ENCODE measurements around the gene NTNG1.

DNA sequence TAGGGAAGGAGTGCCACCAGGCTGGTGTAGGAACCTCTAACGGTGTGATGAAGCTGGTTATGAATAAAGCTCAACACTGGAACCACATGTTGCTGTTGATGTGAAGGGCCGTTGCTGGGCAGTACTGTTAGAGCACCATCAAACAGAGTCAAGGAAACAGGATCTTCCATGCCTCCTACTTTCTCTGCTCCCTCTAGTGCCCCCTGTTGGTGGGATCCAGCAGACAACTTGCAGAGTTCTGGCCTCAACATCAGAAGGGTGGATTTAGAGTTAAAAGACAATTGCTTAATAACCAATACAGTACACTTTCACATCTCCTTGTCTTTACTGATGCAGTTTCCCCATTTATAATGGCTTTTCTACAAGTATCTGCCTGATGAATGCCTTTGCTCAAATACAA lies 336.4 kb downstream of the NTNG1 start:
- TF ChIP-seq, protein P1, sequence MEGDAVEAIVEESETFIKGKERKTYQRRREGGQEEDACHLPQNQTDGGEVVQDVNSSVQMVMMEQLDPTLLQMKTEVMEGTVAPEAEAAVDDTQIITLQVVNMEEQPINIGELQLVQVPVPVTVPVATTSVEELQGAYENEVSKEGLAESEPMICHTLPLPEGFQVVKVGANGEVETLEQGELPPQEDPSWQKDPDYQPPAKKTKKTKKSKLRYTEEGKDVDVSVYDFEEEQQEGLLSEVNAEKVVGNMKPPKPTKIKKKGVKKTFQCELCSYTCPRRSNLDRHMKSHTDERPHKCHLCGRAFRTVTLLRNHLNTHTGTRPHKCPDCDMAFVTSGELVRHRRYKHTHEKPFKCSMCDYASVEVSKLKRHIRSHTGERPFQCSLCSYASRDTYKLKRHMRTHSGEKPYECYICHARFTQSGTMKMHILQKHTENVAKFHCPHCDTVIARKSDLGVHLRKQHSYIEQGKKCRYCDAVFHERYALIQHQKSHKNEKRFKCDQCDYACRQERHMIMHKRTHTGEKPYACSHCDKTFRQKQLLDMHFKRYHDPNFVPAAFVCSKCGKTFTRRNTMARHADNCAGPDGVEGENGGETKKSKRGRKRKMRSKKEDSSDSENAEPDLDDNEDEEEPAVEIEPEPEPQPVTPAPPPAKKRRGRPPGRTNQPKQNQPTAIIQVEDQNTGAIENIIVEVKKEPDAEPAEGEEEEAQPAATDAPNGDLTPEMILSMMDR (IDR thresholded peaks at IDR 0.05) = peak; percentile 46
- TF ChIP-seq EZH2 (IDR thresholded peaks at IDR 0.05) = no peak

Data from neural progenitor cell (in vitro differentiated cells).